GM12878 (cell line): ENCODE data around the gene NLGN1. TPM values are rescaled to one million over a fixed set of nuclear protein-coding genes. Genes with fewer than 3 reads are reported as not detected.

Experiments
- ATAC-seq: fragments of 200-7000 bp; cut with Tn5 transposase; 3 replicates; pipeline ENCODE4 v1.9.1; 2020; ENCODE audit warnings: mild to moderate bottlenecking, moderate library complexity
- BruUV-seq: library from RNA; stranded (reverse); fragments of 400-500 nt; replicated peaks from 2 replicates; lab custom pipeline; 2021; lab: Mats Ljungman, UMichigan
- CTCF ChIA-PET: fragments of 300-600 bp; sonication (Branson Sonifier 250); formaldehyde crosslinking; extraction: SDS; loops from one replicate; lab custom pipeline; 2021; ENCODE audit warnings: inconsistent platforms; lab: Yijun Ruan, JAX
- POLR2A ChIA-PET: fragments of 350-600 bp; formaldehyde crosslinking; extraction: SDS; loops from one replicate; lab custom pipeline; 2021; ENCODE audit warnings: inconsistent platforms; lab: Charles Lee
- RAD21 ChIA-PET: fragments of 300-600 bp; sonication (Branson Sonifier 250); formaldehyde crosslinking; loops from one replicate; lab custom pipeline; 2023; ENCODE audit warnings: antibody characterized with exemption; ENCODE audit not compliant: unreplicated experiment; lab: Charles Lee
- SMC1A ChIA-PET: fragments of 300-600 bp; sonication (Branson Sonifier 250); formaldehyde crosslinking; loops from one replicate; lab custom pipeline; 2023; ENCODE audit not compliant: unreplicated experiment, uncharacterized antibody; lab: Charles Lee
- DNase-seq: peaks from one replicate; pipeline ENCODE4 v3.0.0-alpha.2; 2011; ENCODE audit warnings: low read depth, low spot score
- FAIRE-seq: peaks from 3 replicates; lab custom pipeline; 2011; peaks lifted over from hg19 to GRCh38; lab: Jason Lieb, UNC
- H2AFZ ChIP-seq: 2 replicates; pipeline ENCODE4 v1.6.0; 2011; ENCODE audit warnings: low read depth, low read length, control low read depth; ENCODE audit not compliant: control insufficient read depth
- H3K27ac ChIP-seq: 2 replicates; pipeline ENCODE4 v1.5.1; 2011; ENCODE audit warnings: control low read depth; ENCODE audit not compliant: control insufficient read depth, insufficient read depth
- H3K27me3 ChIP-seq, 2 experiments: replicated peaks in 1 of 2; 2 replicates each; pipeline versions ENCODE4 v1.6.0 to v1.6.1; 2011; ENCODE audit warnings: low read length in 1 of 2; ENCODE audit not compliant: control insufficient read depth in 2 of 2, insufficient read depth in 2 of 2
- H3K36me3 ChIP-seq, 2 experiments: 2 replicates each; pipeline ENCODE4 v1.5.1; 2011; ENCODE audit warnings: low read length in 1 of 2; ENCODE audit not compliant: control insufficient read depth in 2 of 2, insufficient read depth in 2 of 2
- H3K4me1 ChIP-seq: 2 replicates; pipeline ENCODE4 v1.6.1; 2011; ENCODE audit warnings: mild to moderate bottlenecking, low read length, moderate library complexity, mixed read lengths; ENCODE audit not compliant: control insufficient read depth, insufficient read depth
- H3K4me2 ChIP-seq: 2 replicates; pipeline ENCODE4 v1.6.0; 2011; ENCODE audit warnings: control low read depth; ENCODE audit not compliant: control insufficient read depth, insufficient read depth
- H3K4me3 ChIP-seq: fragments of 200-600 bp; sonication (generic); 2 replicates; pipeline ENCODE4 v1.5.1; 2016
- H3K79me2 ChIP-seq: 2 replicates; pipeline ENCODE4 v1.6.0; 2011; ENCODE audit warnings: low read length; ENCODE audit not compliant: control insufficient read depth, insufficient read depth
- H3K9ac ChIP-seq: 2 replicates; pipeline ENCODE4 v1.8.0; 2011; ENCODE audit warnings: low read length, control low read depth, mixed read lengths; ENCODE audit not compliant: control insufficient read depth, insufficient read depth
- H3K9me3 ChIP-seq: replicated peaks from 3 replicates; pipeline ENCODE4 v1.5.1; 2011; ENCODE audit warnings: mild to moderate bottlenecking, low read length; ENCODE audit not compliant: control insufficient read depth, insufficient read depth
- H4K20me1 ChIP-seq: 2 replicates; pipeline ENCODE4 v1.6.0; 2011; ENCODE audit not compliant: control insufficient read depth, insufficient read depth
- CBFB ChIP-seq: IDR thresholded peaks from 2 replicates; pipeline ENCODE4 v1.6.1; 2016; ENCODE audit warnings: antibody characterized with exemption, low read depth
- GABPA ChIP-seq: IDR thresholded peaks from 2 replicates; pipeline ENCODE4 v1.6.1; 2014; ENCODE audit warnings: antibody characterized with exemption, low read depth, mild to moderate bottlenecking, inconsistent platforms
- IRF4 ChIP-seq: IDR thresholded peaks from 2 replicates; pipeline ENCODE4 v1.6.1; 2011; ENCODE audit warnings: low read depth, low read length
- MAX ChIP-seq: IDR thresholded peaks from 2 replicates; pipeline ENCODE4 v1.6.1; 2012; ENCODE audit warnings: low read depth, low read length, improper control_type of control experiment
- MTA2 ChIP-seq: fragments of 450-650 bp; IDR thresholded peaks from 2 replicates; pipeline ENCODE4 v1.6.1; 2016; ENCODE audit warnings: low read depth, mild to moderate bottlenecking, moderate library complexity
- MYB ChIP-seq: fragments of 150-350 bp; IDR thresholded peaks from 2 replicates; pipeline ENCODE4 v1.6.1; 2014; ENCODE audit warnings: mild to moderate bottlenecking, low read depth, low read length, borderline replicate concordance
- NR2C1 ChIP-seq: fragments of 450-650 bp; IDR thresholded peaks from 2 replicates; pipeline ENCODE4 v1.6.1; 2017; ENCODE audit warnings: antibody characterized with exemption, mild to moderate bottlenecking, moderate library complexity
- NR2C2 ChIP-seq: IDR thresholded peaks from 2 replicates; pipeline ENCODE4 v1.6.1; 2011; ENCODE audit warnings: borderline replicate concordance, low read depth; ENCODE audit not compliant: control insufficient read depth, insufficient read length
- POU2F2 ChIP-seq: IDR thresholded peaks from 3 replicates; pipeline ENCODE4 v1.6.1; 2011; ENCODE audit warnings: low read depth, mild to moderate bottlenecking, low read length, borderline replicate concordance
- RAD21 ChIP-seq: IDR thresholded peaks from 2 replicates; pipeline ENCODE4 v1.6.1; 2011; ENCODE audit warnings: mild to moderate bottlenecking, low read depth, low read length, moderate library complexity; ENCODE audit not compliant: insufficient read depth
- RBBP5 ChIP-seq: fragments of 200-600 bp; sonication (generic); conservative IDR thresholded peaks from 2 replicates; pipeline ENCODE4 v1.6.1; 2016
- RELB ChIP-seq: fragments of 450-650 bp; IDR thresholded peaks from 2 replicates; pipeline ENCODE4 v1.6.1; 2017; ENCODE audit warnings: low read depth, mild to moderate bottlenecking, moderate library complexity
- RUNX3 ChIP-seq: IDR thresholded peaks from 2 replicates; pipeline ENCODE4 v1.6.1; 2012; ENCODE audit warnings: low read length, inconsistent platforms
- SPI1 ChIP-seq: IDR thresholded peaks from 2 replicates; pipeline ENCODE4 v1.6.1; 2011; ENCODE audit warnings: low read depth, mild to moderate bottlenecking, low read length, moderate library complexity, borderline replicate concordance; ENCODE audit not compliant: insufficient read depth
- SUZ12 ChIP-seq: fragments of 200-600 bp; sonication (generic); IDR thresholded peaks from one replicate; pipeline ENCODE4 v1.6.1; 2018; ENCODE audit warnings: antibody characterized with exemption, mild to moderate bottlenecking; ENCODE audit not compliant: unreplicated experiment
- TARDBP ChIP-seq: IDR thresholded peaks from 2 replicates; pipeline ENCODE4 v1.6.1; 2016; ENCODE audit warnings: borderline replicate concordance
- TCF12 ChIP-seq: IDR thresholded peaks from 2 replicates; pipeline ENCODE4 v1.6.1; 2011; ENCODE audit warnings: low read depth, mild to moderate bottlenecking, low read length
- TCF3 ChIP-seq: IDR thresholded peaks from 2 replicates; pipeline ENCODE4 v1.6.1; 2012; ENCODE audit warnings: low read depth, mild to moderate bottlenecking, low read length, borderline replicate concordance; ENCODE audit not compliant: insufficient read depth
- WRNIP1 ChIP-seq: IDR thresholded peaks from 2 replicates; pipeline ENCODE4 v1.6.1; 2011; ENCODE audit warnings: low read depth, low read length, improper control_type of control experiment, borderline replicate concordance
- ZNF384 ChIP-seq: IDR thresholded peaks from 2 replicates; pipeline ENCODE4 v1.6.1; 2012; ENCODE audit warnings: low read depth, mild to moderate bottlenecking, low read length, improper control_type of control experiment, borderline replicate concordance
- WGBS: methylation state at CpG from one replicate; pipeline ENCODE4 v1.1.6; 2016; ENCODE audit warnings: low lambda C conversion rate; ENCODE audit not compliant: insufficient replicate concordance, insufficient coverage; ENCODE audit errors: missing lambda C conversion rate; 5-methylcytosine and 5-hydroxymethylcytosine counted together
- in situ Hi-C: fragments of 300-500 bp; cut with MboI; formaldehyde crosslinking; loops from 9 replicates; pipeline ENCODE4 v1.14.3; 2018; ENCODE audit warnings: mixed read lengths
- intact Hi-C: fragments of 100-400 bp; cut with micrococcal nuclease; formaldehyde crosslinking; loops from one replicate; pipeline ENCODE4 v1.14.2; 2022; ENCODE audit not compliant: unreplicated experiment
- polyA plus RNA-seq, 11 experiments: library from polyadenylated mRNA; depleted of rRNA in 4 of 11; unstranded in 6 of 11; stranded (reverse) in 5 of 11; fragments of >200 nt; fragmentation: Nextera tagmentation in 4 of 11; fragmentation: Illumina TruSeq in 1 of 11; extraction: Ambion mirVana in 4 of 11; extraction: Trizol in 1 of 11; gene quantifications; 1 replicate in 1 of 11; 2 replicates in 10 of 11; pipeline versions ENCODE4 v1.2.1 to v1.2.3, GENCODE V29; 2011 to 2016; ENCODE audit warnings: inconsistent platforms in 2 of 11, missing spikeins in 2 of 11, low read depth in 1 of 11
- total RNA-seq, 4 experiments: library from RNA; depleted of rRNA in 3 of 4; stranded (reverse); fragments of >200 nt in 3 of 4; fragmentation: Illumina TruSeq in 1 of 4; extraction: Trizol in 1 of 4; gene quantifications; 2 replicates each; pipeline versions ENCODE4 v1.2.1 to v1.2.3, GENCODE V29; 2013 to 2021

The NLGN1 gene
- total and polyA plus RNA-seq, 10 of the 15 experiments (the other 5 are each of a cell fraction or from before 2014, with no cell fraction given), result not detected

- FAIRE-seq (no peak), DNase-seq (no peak), ATAC-seq (no peak)
- Histone ChIP-seq H3K9me3 (no peaks in the 10 kb centered on the region), H2AFZ (no peak overlapping the region), H3K9ac (no peak overlapping the region), H4K20me1 (no peaks in the 10 kb centered on the region), H3K27me3 (no peaks in the 10 kb centered on the region), H3K4me3 (no peak overlapping the region), H3K27ac (no peak overlapping the region), H3K4me1 (no peaks in the 10 kb centered on the region), H3K79me2 (no peaks in the 10 kb centered on the region), H3K36me3 (no peaks in the 10 kb centered on the region), H3K4me2 (no peak overlapping the region)
- intact Hi-C loops (no loop called here), in situ Hi-C loops (no loop called here)
- WGBS, result 26% methylated on average over 3 of the region's 3 CpGs
- SMC1A ChIA-PET, result interaction anchor here (1.5 kb wide), 1 partner anchor 28 kb away, joined by 3 read pairs; no protein-coding TSS in a partner anchor
- CTCF ChIA-PET, result interaction anchor here (1.8 kb wide), 1 partner anchor 10 kb away, joined by 5 read pairs; no protein-coding TSS in a partner anchor
- no TSS peak for BruUV-seq
- RAD21 ChIA-PET, result no interaction called here
- TF ChIP-seq WRNIP1 (no peak), POU2F2 (no peak), RELB (no peak), MAX (no peak), MTA2 (no peak), RBBP5 (no peak), TCF3 (no peak), SUZ12 (no peak), GABPA (no peak), TCF12 (no peak), ZNF384 (no peak), RUNX3 (no peak), NR2C1 (no peak), CBFB (no peak), IRF4 (no peak), RAD21 (no peak), TARDBP (no peak), SPI1 (no peak), NR2C2 (no peak), MYB (no peak)
- POLR2A ChIA-PET, result no interaction called here
Observed at GRCh38 chr3:174253196-174253823, 855.8 kb downstream of the NLGN1 start.
